Parathyroid adenoma (tissue), 2 donors: ENCODE results near the gene KLF7.

ENCODE experiments used
- H2AFZ ChIP-seq: fragments of 300-600 bp; sonication (generic); one replicate; pipeline ENCODE4 v1.7.0; 2017; ENCODE audit warnings: antibody characterized with exemption, mild to moderate bottlenecking
- H3K27ac ChIP-seq: fragments of 300-600 bp; sonication (generic); one replicate; pipeline ENCODE4 v1.7.0; 2017
- H3K27me3 ChIP-seq: fragments of 300-600 bp; sonication (generic); one replicate; pipeline ENCODE4 v1.7.0; 2017; ENCODE audit warnings: low read length; ENCODE audit not compliant: control insufficient read depth, insufficient read depth
- H3K36me3 ChIP-seq: fragments of 300-600 bp; sonication (generic); one replicate; pipeline ENCODE4 v1.7.0; 2017; ENCODE audit warnings: low read length; ENCODE audit not compliant: control insufficient read depth, insufficient read depth
- H3K4me1 ChIP-seq: fragments of 300-600 bp; sonication (generic); one replicate; pipeline ENCODE4 v1.7.0; 2017; ENCODE audit warnings: control low read depth
- H3K4me2 ChIP-seq: fragments of 300-600 bp; sonication (generic); one replicate; pipeline ENCODE4 v1.7.0; 2017; ENCODE audit warnings: low read length
- H3K4me3 ChIP-seq: fragments of 300-600 bp; sonication (generic); one replicate; pipeline ENCODE4 v1.7.0; 2017; ENCODE audit warnings: low read depth, low read length
- H3K79me2 ChIP-seq: fragments of 300-600 bp; sonication (generic); one replicate; pipeline ENCODE4 v1.7.0; 2017; ENCODE audit warnings: control low read depth
- H3K9ac ChIP-seq: fragments of 300-600 bp; sonication (generic); one replicate; pipeline ENCODE4 v1.7.0; 2017; ENCODE audit warnings: mild to moderate bottlenecking
- H3K9me3 ChIP-seq: fragments of 300-600 bp; sonication (generic); one replicate; pipeline ENCODE4 v1.7.0; 2017; ENCODE audit warnings: low read length; ENCODE audit not compliant: control insufficient read depth
- CTCF ChIP-seq: fragments of 300-600 bp; sonication (generic); IDR thresholded peaks from one replicate; pipeline ENCODE4 v1.7.0; 2017; ENCODE audit warnings: antibody characterized with exemption, mild to moderate bottlenecking
- donor health status: primary hyperparathyroidism.

The KLF7 gene

GRCh38 chr2:207161247-207162123 is 4.3 kb downstream of the KLF7 start:
- H2AFZ ChIP-seq, result no peak overlapping the region
- H3K9me3 ChIP-seq, result no peaks in the 10 kb centered on the region
- H3K27ac ChIP-seq, result peak overlapping the region; percentile 99
- H3K4me3 ChIP-seq, result no peak overlapping the region
- H3K9ac ChIP-seq, result no peak overlapping the region
- no peaks in the 10 kb centered on the region for H3K36me3 ChIP-seq
- peaks cover 26% of the 10 kb centered on the region for H3K79me2 ChIP-seq
- no peaks in the 10 kb centered on the region for H3K27me3 ChIP-seq
- no peak for TF ChIP-seq CTCF
- no peak overlapping the region for H3K4me2 ChIP-seq
- peaks cover 6% of the 10 kb centered on the region for H3K4me1 ChIP-seq

- TF ChIP-seq CTCF, result no peak
These were observed 5.6 kb downstream of the KLF7 start for GRCh38 chr2:207160115-207160514.

GRCh38 chr2:207159002-207159401 is 6.7 kb downstream of the KLF7 start:
- Histone ChIP-seq H3K9ac (no peak overlapping the region), H3K9me3 (no peaks in the 10 kb centered on the region), H2AFZ (no peak overlapping the region), H3K4me2 (no peak overlapping the region), H3K27ac (no peak overlapping the region), H3K79me2 (peaks cover 33% of the 10 kb centered on the region), H3K4me1 (peaks cover 6% of the 10 kb centered on the region), H3K4me3 (no peak overlapping the region), H3K27me3 (no peaks in the 10 kb centered on the region), H3K36me3 (no peaks in the 10 kb centered on the region)
- TF ChIP-seq CTCF, result no peak

More at GRCh38 chr2:207160115-207160514, 5.6 kb downstream of the KLF7 start:
- peaks cover 26% of the 10 kb centered on the region for H3K79me2 ChIP-seq
- no peak overlapping the region for H3K9ac ChIP-seq
- peaks cover 6% of the 10 kb centered on the region for H3K4me1 ChIP-seq
- H3K27me3 ChIP-seq, result no peaks in the 10 kb centered on the region
- H2AFZ ChIP-seq, result no peak overlapping the region
- H3K4me3 ChIP-seq, result no peak overlapping the region
- H3K36me3 ChIP-seq, result no peaks in the 10 kb centered on the region
- no peaks in the 10 kb centered on the region for H3K9me3 ChIP-seq
- no peak overlapping the region for H3K27ac ChIP-seq
- no peak overlapping the region for H3K4me2 ChIP-seq

- H3K4me1 ChIP-seq, result no peaks in the 10 kb centered on the region
- no peaks in the 10 kb centered on the region for H3K27me3 ChIP-seq
- no peak overlapping the region for H3K4me3 ChIP-seq
- H3K27ac ChIP-seq, result no peak overlapping the region
- H3K79me2 ChIP-seq, result peaks cover 29% of the 10 kb centered on the region
- no peak for TF ChIP-seq CTCF
- H3K9me3 ChIP-seq, result no peaks in the 10 kb centered on the region
- H3K4me2 ChIP-seq, result no peak overlapping the region
- H3K36me3 ChIP-seq, result no peaks in the 10 kb centered on the region
- no peak overlapping the region for H2AFZ ChIP-seq
- no peak overlapping the region for H3K9ac ChIP-seq
These were observed 8.0 kb downstream of the KLF7 start for GRCh38 chr2:207157731-207158130.

GRCh38 chr2:207157162-207157481 is 8.6 kb downstream of the KLF7 start:
- Histone ChIP-seq H3K27me3 (no peaks in the 10 kb centered on the region), H2AFZ (no peak overlapping the region), H3K4me3 (no peak overlapping the region), H3K4me1 (no peaks in the 10 kb centered on the region), H3K27ac (no peak overlapping the region), H3K4me2 (no peak overlapping the region), H3K36me3 (no peaks in the 10 kb centered on the region), H3K9me3 (no peaks in the 10 kb centered on the region), H3K9ac (no peak overlapping the region), H3K79me2 (peaks cover 24% of the 10 kb centered on the region)
- no peak for TF ChIP-seq CTCF
